ENCODE measurements around the gene CFD. TPM values are rescaled to one million over a fixed set of nuclear protein-coding genes. Genes with fewer than 3 reads are reported as not detected.

CFD gene
- total and polyA plus RNA-seq, 9 donors: 3.8 to 335 (median 39.2) TPM

DNA sequence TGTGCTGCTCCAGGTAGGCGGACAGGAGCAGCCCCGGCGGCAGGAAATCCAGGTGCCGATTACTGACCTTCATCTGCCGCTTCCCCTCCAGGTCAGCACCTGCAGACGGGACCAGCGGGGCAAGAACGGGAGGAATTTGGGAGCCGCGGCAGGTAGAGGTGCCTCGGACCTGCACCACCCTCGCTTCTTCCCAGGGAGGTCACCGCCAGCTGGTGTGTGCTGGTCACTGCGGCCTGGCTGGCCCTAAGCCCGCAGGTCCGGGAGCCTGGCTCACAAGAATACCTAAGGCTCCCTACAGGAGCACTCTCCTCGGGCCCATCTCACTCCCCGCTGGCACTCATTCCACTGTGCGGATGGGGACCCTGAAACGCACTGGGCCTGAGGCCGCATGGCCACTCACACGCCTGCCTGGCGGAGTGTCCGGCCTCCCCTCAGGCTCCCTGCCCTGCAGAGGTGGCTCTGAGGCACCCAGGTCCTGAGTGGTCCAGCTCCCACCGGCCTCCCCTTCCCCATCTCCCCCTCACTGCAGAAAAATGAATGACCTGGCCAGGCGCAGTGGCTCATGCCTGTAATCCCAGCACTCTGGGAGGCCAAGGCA lies 38.1 kb downstream of the CFD start:
- no peak for TF ChIP-seq EP300 (IDR thresholded peaks at IDR 0.05)
- Histone ChIP-seq H3K9me3 (no peaks in the 10 kb centered on the region), H3K4me3 (no peak overlapping the region), H3K27ac (no peak overlapping the region), H3K36me3 (no peaks in the 10 kb centered on the region), H3K27me3 (no peaks in the 10 kb centered on the region), H3K4me1 (ENCODE audit: insufficient read depth) (no peaks in the 10 kb centered on the region)
- 88 to 90% (median 89%) methylated on average over 26 of the region's 26 CpGs for WGBS, 3 donors
- intact Hi-C loops (cut with DNase I): loop anchor here in 1 of 4 donors (10.0 kb wide), 1 partner anchor 233 kb away; the partner anchor contains the start of gene RNF126
- no peak for DNase-seq

DNA sequence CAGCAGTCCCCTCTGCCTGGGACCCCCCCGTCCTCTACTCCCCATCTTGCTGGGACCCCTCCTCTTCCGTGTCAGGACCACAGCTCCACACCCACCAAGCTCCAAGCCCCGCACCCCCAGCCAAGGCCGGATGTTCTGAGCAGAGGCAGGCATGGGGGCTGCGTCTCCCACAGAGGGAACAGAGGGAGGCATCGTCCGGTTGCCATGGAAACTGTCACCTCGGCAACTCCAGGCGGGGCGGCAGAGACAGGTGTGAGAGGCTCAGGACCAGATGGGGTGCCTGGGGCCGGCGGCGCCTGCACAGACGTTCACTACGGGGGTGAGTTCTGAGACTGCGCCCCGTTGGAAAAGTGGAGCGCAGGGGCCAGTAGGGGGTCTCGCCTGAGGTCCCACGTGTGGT lies 39.2 kb downstream of the CFD start:
- intact Hi-C loops (cut with DNase I): loop anchor here in 1 of 4 donors (10.0 kb wide), 1 partner anchor 234 kb away; the partner anchor contains the start of gene RNF126
- no peaks in the 10 kb centered on the region for H3K36me3 ChIP-seq
- H3K9me3 ChIP-seq: no peaks in the 10 kb centered on the region
- H3K4me3 ChIP-seq: no peak overlapping the region
- H3K4me1 ChIP-seq (ENCODE audit: insufficient read depth): no peaks in the 10 kb centered on the region
- TF ChIP-seq EP300 (IDR thresholded peaks at IDR 0.05): no peak
- TF ChIP-seq POLR2A (IDR thresholded peaks at IDR 0.05): no peak
- TF ChIP-seq, protein P1, sequence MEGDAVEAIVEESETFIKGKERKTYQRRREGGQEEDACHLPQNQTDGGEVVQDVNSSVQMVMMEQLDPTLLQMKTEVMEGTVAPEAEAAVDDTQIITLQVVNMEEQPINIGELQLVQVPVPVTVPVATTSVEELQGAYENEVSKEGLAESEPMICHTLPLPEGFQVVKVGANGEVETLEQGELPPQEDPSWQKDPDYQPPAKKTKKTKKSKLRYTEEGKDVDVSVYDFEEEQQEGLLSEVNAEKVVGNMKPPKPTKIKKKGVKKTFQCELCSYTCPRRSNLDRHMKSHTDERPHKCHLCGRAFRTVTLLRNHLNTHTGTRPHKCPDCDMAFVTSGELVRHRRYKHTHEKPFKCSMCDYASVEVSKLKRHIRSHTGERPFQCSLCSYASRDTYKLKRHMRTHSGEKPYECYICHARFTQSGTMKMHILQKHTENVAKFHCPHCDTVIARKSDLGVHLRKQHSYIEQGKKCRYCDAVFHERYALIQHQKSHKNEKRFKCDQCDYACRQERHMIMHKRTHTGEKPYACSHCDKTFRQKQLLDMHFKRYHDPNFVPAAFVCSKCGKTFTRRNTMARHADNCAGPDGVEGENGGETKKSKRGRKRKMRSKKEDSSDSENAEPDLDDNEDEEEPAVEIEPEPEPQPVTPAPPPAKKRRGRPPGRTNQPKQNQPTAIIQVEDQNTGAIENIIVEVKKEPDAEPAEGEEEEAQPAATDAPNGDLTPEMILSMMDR (IDR thresholded peaks at IDR 0.05): no peak
- H3K27me3 ChIP-seq: no peaks in the 10 kb centered on the region
- H3K27ac ChIP-seq: no peak overlapping the region
- no peak for DNase-seq
- WGBS, 3 donors: 65 to 78% (median 69%) methylated on average over 20 of the region's 20 CpGs

DNA sequence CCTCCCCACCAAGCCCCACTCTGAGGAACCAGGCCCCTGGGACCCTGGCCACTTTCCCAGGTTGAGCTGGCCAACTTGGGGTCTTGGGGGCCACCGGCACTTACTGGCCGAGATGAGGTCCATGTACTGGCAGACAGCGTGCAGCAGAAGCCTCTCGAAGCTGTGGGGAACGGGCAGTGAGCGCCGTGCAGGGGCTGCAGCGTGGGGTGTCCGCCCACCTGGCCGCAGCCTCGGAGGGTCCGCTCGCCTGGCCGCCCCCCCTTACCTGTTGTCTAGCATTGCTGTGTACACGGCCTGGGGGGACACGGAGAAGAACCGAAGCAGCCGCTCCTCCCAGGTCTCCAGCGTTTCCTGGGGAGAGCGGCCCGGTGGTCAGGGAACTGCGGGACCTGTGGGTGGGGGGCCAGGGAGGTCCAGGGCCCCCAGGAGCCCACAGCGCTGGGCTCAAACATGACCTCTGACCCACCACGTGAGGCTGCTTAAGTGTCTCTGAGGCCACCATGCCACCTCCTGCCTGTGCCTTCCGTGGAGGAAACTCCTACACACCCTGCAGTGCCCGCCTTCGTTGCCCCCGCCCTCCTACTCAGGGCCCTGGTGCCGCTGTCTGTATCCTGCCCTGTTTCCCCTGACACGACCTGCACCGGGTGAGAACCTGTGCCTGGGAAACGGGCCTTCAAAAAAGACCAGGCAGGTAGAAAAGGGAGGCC lies 40.0 kb downstream of the CFD start:
- H3K27ac ChIP-seq: no peak overlapping the region
- DNase-seq: no peak
- H3K4me1 ChIP-seq (ENCODE audit: insufficient read depth): no peaks in the 10 kb centered on the region
- H3K4me3 ChIP-seq: no peak overlapping the region
- H3K36me3 ChIP-seq: no peaks in the 10 kb centered on the region
- H3K27me3 ChIP-seq: no peaks in the 10 kb centered on the region
- TF ChIP-seq POLR2A (IDR thresholded peaks at IDR 0.05) (no peak), EP300 (IDR thresholded peaks at IDR 0.05) (no peak)
- TF ChIP-seq, protein P1 (IDR thresholded peaks at IDR 0.05): no peak
- intact Hi-C loops (cut with DNase I): loop anchor here in 1 of 4 donors (10.0 kb wide), 1 partner anchor 235 kb away; the partner anchor contains the start of gene RNF126
- H3K9me3 ChIP-seq: no peaks in the 10 kb centered on the region
- 85 to 90% (median 86%) methylated on average over 31 to 32 of the region's 32 CpGs for WGBS, 3 donors

DNA sequence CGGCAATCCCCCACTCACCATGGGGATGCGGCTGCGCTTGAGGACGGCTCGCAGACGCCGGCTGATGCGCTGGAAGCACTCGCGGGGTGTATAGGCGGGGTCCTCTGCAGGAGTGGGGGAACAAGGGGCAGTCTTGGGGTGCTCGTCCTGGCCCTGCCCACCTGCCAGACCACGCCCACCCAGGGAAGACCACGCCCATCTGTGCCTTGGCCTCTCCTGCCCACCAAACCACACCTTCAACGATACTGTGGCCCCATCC lies 40.5 kb downstream of the CFD start:
- intact Hi-C loops (cut with DNase I): no loop called here
- TF ChIP-seq, protein P1 (IDR thresholded peaks at IDR 0.05): no peak
- TF ChIP-seq EP300 (IDR thresholded peaks at IDR 0.05) (no peak), POLR2A (IDR thresholded peaks at IDR 0.05) (no peak)
- Histone ChIP-seq H3K4me1 (ENCODE audit: insufficient read depth) (no peaks in the 10 kb centered on the region), H3K9me3 (no peaks in the 10 kb centered on the region), H3K36me3 (no peaks in the 10 kb centered on the region), H3K4me3 (no peak overlapping the region), H3K27ac (no peak overlapping the region), H3K27me3 (no peaks in the 10 kb centered on the region)
- 88 to 94% (median 90%) methylated on average over 15 of the region's 15 CpGs for WGBS, 3 donors
- no peak for DNase-seq

All from ovary (tissue), 9 donors.